NCI-H128 (cell line): ENCODE results near the gene TTLL1.
"Not testable (repeated sequence)": the region's sequence is repeated elsewhere in the genome, so short reads cannot be mapped to it uniquely, and the experiment has no call there.

Source experiments
- DNase-seq: peaks from one replicate; lab custom pipeline; 2025; ENCODE audit not compliant: unreplicated experiment; lab: John Stamatoyannopoulos, UW

Gene TTLL1

GRCh38 chr22:43110444-43110926 is 21.3 kb upstream of the TTLL1 start, which contains the start of gene BIK:
Gene BIK, plus strand, starts transcription at chr22:43110750. Its CDS starts 13,273 bp downstream, at chr22:43124023.
- DNase-seq: no peak

DNA sequence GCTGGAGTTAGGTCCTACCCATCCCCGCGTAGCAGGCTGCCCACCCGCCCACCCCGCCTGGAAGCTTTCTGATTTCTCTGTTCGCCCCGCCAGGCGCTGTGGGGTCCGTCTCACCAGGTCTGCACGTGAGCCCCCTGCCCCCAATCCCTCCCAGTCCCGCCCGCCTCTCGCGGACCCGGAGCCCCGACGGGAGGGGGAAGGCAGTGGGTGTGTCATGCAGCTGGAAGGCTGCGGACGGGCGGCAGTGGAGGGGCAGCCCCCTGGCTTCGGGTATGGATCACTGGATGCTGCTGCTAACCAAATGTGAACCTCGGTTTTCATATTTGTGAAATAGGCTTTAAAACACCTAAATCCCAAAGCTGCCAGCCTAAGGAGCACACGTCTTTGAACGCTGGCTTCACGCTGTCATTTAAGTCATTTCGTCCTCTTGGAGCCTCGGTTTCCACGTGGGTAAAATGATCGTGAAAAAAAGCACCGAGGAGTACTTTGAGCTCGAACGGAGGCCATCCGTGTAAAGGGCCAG is 20.8 kb upstream of the TTLL1 start:
- DNase-seq: no peak

DNA sequence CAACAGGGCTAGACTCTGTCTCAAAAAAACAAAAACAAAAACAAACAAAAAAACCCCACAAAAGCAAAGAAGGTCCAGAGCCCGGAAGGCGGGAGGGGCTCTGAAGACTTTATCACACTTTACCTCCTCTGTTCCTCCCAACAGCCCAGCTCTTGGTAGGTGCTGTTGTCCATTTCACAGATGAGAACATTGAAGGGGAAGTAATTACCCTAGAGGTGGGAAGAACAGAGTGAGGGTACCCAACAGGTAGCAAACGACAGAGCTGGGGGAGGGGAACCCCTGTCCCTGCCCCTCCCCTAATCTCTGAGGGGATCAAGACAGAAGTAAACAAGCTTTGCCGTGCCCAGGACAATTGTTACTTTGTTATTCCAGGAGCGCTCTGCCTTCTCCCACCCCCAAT is 20.3 kb upstream of the TTLL1 start:
- no peak for DNase-seq

GRCh38 chr22:43106302-43106701 is 17.1 kb upstream of the TTLL1 start:
- no peak for DNase-seq

- DNase-seq: not testable (repeated sequence)
Measured at GRCh38 chr22:43104950-43105349, 15.8 kb upstream of the TTLL1 start.

GRCh38 chr22:43104056-43104625 is 14.9 kb upstream of the TTLL1 start:
- not testable (repeated sequence) for DNase-seq

DNA sequence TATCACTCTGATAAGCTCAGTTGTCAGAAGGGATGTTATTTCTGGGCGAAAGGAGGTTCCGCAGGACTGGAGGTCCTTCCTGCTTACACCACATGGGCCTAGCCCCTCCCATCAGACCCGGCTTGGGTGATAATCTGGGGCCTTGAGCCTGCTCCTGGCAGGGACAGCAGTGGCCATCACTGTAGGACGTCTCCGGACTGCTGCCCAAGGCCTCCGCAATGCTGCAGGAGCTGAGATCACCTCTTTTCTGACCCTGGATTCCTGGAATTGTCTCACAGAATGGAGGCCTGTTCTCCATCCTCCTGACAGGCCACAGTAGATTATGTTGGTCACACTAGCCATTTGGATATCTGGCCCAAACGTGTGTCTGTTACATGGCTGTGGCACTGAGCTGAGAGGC is 12.1 kb upstream of the TTLL1 start:
- DNase-seq: no peak

GRCh38 chr22:43100225-43100624 is 11.0 kb upstream of the TTLL1 start:
- DNase-seq: no peak

DNA sequence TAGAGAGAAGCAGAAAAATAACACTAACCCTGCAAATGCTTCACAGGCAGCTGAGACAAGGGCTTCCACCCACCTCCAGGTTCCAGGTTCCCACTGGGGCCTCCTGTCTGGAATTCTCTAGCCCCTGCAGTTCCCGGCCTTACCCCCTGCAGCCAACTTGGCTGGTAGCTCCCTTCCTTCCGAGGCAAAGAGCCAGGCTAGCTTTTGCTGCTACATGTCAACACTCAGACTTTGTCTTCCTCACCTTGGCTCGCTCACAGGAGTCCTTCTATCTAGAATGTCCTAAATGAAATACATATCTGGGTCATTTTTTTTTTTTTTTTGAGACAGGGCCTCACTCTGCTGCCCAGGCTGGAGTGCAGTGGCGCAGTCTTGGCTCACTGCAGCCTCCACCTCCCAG is 9.9 kb upstream of the TTLL1 start:
- no peak for DNase-seq

- DNase-seq: no peak
Measured at GRCh38 chr22:43098356-43098755, 9.2 kb upstream of the TTLL1 start.

DNA sequence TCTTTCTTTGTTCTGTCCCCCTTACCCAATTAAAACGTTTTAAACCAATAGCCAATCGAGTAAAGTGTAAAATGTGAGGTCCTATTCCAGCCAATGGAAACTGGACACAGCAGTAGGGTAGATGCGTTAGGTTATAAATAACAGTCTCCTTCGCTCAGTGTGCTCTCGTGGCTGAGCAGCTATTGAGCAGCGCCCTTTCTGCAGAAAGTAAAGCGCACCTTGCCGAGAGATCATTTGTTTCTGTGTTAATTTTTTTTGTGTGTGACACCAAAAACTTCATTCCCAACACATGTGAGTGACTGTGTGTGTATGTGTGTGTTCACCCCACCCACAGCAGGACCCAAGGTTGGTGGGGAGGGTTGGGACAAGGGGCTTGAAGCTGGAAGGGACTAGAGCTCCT is 7.2 kb upstream of the TTLL1 start:
- DNase-seq: no peak

- DNase-seq: no peak
Measured at GRCh38 chr22:43094551-43094950, 5.4 kb upstream of the TTLL1 start.

DNA sequence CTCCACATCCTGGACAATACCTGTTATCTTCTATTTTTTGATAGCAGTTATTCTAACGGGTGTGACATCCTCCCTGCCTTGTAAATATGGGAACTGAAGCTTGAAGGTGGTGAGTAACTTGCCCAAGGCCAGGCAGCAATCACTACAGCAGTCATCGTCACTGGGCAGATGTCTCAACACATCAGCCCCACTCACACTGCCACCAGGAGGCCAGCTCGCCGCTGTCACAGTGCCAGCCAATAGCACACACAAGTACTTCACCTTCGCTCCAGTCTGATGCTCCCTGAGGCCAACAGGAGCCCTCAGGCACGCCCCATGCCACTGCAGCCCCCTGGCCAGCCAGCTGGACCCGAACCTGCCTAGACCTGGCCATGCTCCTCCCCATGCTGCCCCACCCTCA is 4.9 kb upstream of the TTLL1 start:
- no peak for DNase-seq

DNA sequence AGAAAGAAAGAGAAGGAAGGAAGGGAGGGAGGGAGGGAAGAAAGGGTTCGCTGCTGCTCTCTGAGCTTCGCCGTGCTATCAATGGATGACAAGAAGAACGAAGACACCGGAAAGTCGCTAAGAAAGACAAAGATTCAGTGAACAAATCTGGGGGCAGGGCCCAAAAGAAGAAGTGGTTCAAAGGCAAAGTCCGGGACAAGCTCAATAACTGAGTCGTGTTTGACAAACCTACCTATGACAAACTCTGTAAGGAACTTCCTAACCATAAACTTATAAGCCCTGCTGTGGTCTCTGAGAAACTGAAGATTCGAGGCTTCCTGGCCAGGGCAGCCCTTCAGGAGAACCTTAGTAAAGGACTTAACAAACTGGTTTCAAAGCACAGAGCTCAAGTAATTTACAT is 2.9 kb upstream of the TTLL1 start:
- no peak for DNase-seq

DNA sequence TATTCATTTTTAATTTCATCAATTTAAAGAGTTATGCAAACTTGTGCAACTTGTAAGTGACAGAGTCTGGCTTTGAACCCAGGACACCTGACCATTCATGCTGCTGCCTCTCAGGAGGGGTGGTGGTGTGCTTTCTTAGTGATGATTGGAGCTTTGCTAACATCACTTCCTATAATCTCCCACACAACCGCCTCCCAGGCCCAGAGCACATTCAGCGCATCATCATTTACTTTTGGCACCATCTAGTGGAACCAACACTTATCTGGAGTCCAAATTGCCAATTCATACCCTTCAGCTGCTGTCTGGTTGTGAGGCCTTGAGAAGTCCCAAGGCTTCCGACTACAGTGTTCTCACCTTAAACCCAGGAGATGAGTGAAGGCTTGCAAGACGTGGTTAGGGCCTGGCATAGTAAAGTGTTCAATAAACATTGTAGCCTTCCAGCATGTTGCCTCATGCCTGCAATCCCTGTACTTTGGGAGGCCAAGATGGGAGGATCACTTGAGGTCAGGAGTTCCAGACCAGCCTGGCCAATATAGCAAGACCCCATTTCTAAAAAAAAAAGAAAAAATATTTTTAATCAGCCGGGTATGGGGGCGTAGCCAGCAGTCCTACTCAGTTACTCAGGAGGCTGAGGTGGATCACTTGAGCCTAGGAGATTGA is 1.1 kb upstream of the TTLL1 start:
- DNase-seq: no peak

GRCh38 chr22:43088627-43088983 is 586 bp downstream of the TTLL1 start:
- DNase-seq: no peak

DNA sequence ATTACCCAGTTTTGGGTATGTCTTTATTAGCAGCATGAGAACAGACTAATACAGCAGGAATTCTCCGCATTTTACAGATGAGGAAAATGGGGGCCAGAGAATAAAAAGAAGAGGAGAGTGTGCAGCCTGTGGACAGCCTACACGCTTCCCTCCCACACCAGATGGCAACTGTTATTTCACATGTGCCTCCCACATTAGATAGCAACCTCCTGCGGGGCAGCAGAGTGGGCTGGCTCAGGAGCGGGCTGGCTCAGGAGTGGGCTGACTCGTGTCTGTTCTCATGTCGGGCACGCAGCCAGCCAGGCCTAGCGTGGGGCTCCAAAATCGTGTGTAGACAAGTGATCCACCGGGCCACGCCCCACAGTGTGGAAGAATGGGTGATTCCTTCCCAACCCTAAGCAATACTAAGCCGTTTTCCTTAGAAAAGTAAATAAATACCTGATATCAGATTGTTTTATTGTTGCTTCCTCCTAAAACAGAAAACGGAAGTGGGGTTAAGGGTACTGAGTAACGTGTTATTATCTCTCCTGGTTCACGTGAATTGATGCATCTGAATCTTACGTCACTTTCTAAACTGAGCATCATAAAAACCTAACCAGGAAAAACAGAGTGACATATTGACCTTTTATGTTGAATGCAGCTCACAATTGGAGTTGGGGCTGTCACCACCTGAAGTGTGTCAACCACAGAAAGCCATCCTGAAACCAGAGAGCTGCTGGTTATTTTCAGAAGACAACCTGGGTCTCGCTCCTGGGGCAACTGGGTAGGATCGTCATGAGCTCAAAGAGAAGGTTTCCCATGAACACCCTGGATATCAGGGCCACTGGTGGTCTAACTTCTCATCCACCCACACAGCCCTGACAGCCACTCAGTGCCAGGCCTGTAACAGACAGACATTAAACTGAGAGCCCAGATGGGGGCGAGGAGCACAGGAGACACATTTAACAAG is 3.3 kb downstream of the TTLL1 start:
- no peak for DNase-seq

DNA sequence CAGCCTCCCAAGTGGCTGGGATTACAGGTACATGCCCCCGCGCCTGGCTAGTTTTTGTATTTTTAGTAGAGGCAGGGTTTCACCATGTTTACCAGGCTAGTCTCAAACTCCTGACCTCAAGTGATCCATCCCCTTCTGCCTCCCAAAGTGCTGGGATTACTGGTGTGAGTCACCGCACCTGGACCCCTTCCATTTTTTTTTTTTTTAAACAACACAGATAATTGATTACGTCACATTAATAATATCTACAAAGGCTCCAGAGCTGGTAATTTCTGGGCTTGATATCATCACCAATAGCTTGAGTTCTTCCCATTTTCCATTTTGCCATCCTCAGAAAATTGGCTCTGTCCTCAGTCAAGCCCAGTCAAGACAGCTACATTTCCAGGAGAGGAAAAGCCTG is 7.2 kb downstream of the TTLL1 start:
- no peak for DNase-seq

- no peak for DNase-seq
Measured at GRCh38 chr22:43080616-43081015, 8.6 kb downstream of the TTLL1 start.

DNA sequence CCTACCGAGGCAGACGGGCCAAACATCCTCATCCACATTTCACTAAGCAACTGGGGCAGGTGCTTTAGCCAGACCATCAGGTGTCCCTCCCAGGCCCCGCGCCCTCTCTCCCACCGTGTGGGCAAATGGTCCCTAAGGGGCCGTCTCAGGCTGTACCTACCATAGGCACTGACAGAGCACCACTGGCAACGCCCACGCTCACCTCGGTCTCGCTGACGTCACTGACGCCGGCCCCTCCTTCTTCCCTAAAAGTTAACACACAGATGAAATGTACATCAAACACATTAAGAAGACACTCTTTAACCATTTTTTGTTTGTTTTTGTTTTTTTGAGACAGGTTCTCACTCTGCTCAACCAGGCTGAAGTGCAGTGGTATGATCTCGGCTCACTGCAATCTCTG is 9.4 kb downstream of the TTLL1 start:
- DNase-seq: no peak

GRCh38 chr22:43078522-43078921 is 10.7 kb downstream of the TTLL1 start:
- no peak for DNase-seq
